ENCODE results near the gene BTG4. TPM values are rescaled to one million over a fixed set of nuclear protein-coding genes. Genes with fewer than 3 reads are reported as not detected.

The BTG4 gene
- total and polyA plus RNA-seq, 2 of the 8 experiments (the other 6 are each of a cell fraction or from before 2014, with no cell fraction given) = 0.06 TPM; not detected in 1

DNA sequence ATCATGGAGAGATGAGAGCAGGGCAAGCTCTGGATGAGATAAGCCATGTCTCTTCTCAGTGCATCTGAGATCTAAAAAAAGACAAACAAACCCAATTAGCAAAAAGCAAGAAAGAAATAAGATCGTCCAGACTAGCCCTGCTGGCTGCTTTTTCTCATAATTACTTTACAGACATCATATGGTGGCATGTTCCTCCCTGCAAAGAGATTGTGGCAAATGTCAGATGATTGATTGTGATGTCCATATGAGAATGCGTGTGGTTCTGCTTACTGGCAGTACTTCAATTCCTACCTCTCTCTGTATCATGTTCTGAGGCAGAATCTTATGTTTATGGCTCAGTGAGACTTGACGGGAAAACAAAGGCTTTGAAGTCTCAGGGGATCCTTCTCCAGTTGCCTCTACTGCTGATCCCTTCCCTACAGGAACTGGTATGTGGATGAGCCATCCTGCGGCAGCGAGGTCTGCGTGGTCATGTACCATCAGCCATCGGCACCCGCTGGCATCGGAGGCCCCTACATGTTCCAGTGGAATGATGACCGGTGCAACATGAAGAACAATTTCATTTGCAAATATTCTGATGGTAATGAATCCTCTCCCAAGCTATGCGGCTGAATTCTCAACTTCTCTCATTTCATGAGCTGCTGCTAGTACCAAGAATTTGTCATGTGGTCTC is 37.1 kb upstream of the BTG4 start:
- no peak for DNase-seq (ENCODE audit: low read depth in 1 of 2, low spot score in 2 of 2)
- H3K9me3 ChIP-seq (ENCODE audit: insufficient read depth in 2 of 2, low read depth in 1 of 2, low read length in 1 of 2) = no peaks in the 10 kb centered on the region
- H3K18ac ChIP-seq (ENCODE audit: extremely low read depth, low read length) = no peak overlapping the region
- no peak overlapping the region for H3K27ac ChIP-seq (ENCODE audit: low read depth, low read length)
- H3K4ac ChIP-seq (replicated peaks; ENCODE audit: insufficient read length, low read depth, low read length) = no peak overlapping the region
- H3K14ac ChIP-seq (ENCODE audit: insufficient read length) = no peak overlapping the region
- H2BK12ac ChIP-seq (ENCODE audit: low read depth, low read length) = no peak overlapping the region
- H2BK5ac ChIP-seq (ENCODE audit: low read depth, low read length) = no peak overlapping the region
- H4K91ac ChIP-seq (replicated peaks; ENCODE audit: insufficient read length, low read length) = no peak overlapping the region
- H2BK120ac ChIP-seq (replicated peaks; ENCODE audit: low read depth, low read length) = no peak overlapping the region
- no peak overlapping the region for H4K8ac ChIP-seq (ENCODE audit: extremely low read depth, insufficient read depth, low read length)
- H3K23ac ChIP-seq (ENCODE audit: insufficient read length) = no peak overlapping the region
- ChIA-PET POLR2A (ENCODE audit: partially characterized antibody) (interaction anchor here (0.7 kb wide), 1 partner anchor 33 kb away, joined by 3 read pairs; no protein-coding TSS in a partner anchor), CTCF (ENCODE audit: partially characterized antibody) (interaction anchor here (1.4 to 6.1 kb wide), 5 partner anchors 10 to 15 kb away, joined by 3 to 30 read pairs (median 3); no protein-coding TSS in a partner anchor)
- no peak overlapping the region for H2BK20ac ChIP-seq (ENCODE audit: low read length)
- no peak overlapping the region for H3K4me3 ChIP-seq (ENCODE audit: extremely low read depth in 1 of 4, insufficient read depth in 2 of 4, low read depth in 3 of 4, low read length in 4 of 4)
- 0 out of 7 replicates have a peak, but pooled peaks cover 0 to 1% (median 0%) of the 10 kb centered on the region in 4 experiments for H3K27me3 ChIP-seq (replicated peaks in 1 of 4; ENCODE audit: control insufficient read depth in 3 of 4, extremely low read depth in 1 of 4, insufficient read depth in 3 of 4, low read length in 3 of 4)
- H4K5ac ChIP-seq (ENCODE audit: insufficient read length, low read depth, low read length) = no peak overlapping the region
- no peak overlapping the region for H3K4me2 ChIP-seq (ENCODE audit: insufficient read depth in 1 of 2, low read depth in 2 of 2, low read length in 2 of 2)
- H3K9ac ChIP-seq (replicated peaks in 1 of 4; ENCODE audit: extremely low read depth in 1 of 4, low read depth in 3 of 4, low read length in 3 of 4) = no peak overlapping the region
- H2AFZ ChIP-seq (ENCODE audit: low read length) = no peak overlapping the region
- no peak overlapping the region for H2BK15ac ChIP-seq (ENCODE audit: low read length)
- H4K20me1 ChIP-seq (replicated peaks in 1 of 2; ENCODE audit: control insufficient read depth in 1 of 2, insufficient read depth in 2 of 2, low read length in 2 of 2) = no peaks in the 10 kb centered on the region
- no peaks in the 10 kb centered on the region; the same call in 1 of the 2 replicates for H3K23me2 ChIP-seq (ENCODE audit: low read depth, low read length)
- no peak for FAIRE-seq
- no peaks in the 10 kb centered on the region; a peak in 1 of 8 replicates for H3K36me3 ChIP-seq (ENCODE audit: control insufficient read depth in 2 of 4, insufficient read depth in 4 of 4, low read length in 3 of 4)
- H3K79me2 ChIP-seq (ENCODE audit: control insufficient read depth in 1 of 2, insufficient read depth in 2 of 2, low read length in 2 of 2) = no peaks in the 10 kb centered on the region
- no peak overlapping the region for H3K56ac ChIP-seq (replicated peaks; ENCODE audit: insufficient read length, low read depth, low read length)
- 81% methylated on average over 11 of the region's 11 CpGs; no CpG with 5 or more reads in 1 of the 2 experiments for WGBS, 2 experiments (ENCODE audit: extremely low coverage in 1 of 2, insufficient coverage in 1 of 2, insufficient read length in 1 of 2, insufficient replicate concordance in 2 of 2, low coverage in 1 of 2, low lambda C conversion rate in 2 of 2, missing lambda C conversion rate in 1 of 2)
- peaks cover 0 to 17% (median 3%) of the 10 kb centered on the region in 4 experiments; a peak in 4 of 7 replicates for H3K4me1 ChIP-seq (replicated peaks in 1 of 4; ENCODE audit: control insufficient read depth in 3 of 4, insufficient read depth in 4 of 4, low read length in 3 of 4)
- no peak overlapping the region for H2AK5ac ChIP-seq (ENCODE audit: low read depth, low read length)
- H3K79me1 ChIP-seq (ENCODE audit: low read depth, low read length) = no peaks in the 10 kb centered on the region
- TF ChIP-seq, protein P1, sequence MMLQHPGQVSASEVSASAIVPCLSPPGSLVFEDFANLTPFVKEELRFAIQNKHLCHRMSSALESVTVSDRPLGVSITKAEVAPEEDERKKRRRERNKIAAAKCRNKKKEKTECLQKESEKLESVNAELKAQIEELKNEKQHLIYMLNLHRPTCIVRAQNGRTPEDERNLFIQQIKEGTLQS (IDR thresholded peaks at IDR 0.05; ENCODE audit: insufficient read depth, low read depth, low read length) = no peak
- TF ChIP-seq BRCA1 (IDR thresholded peaks at IDR 0.05; ENCODE audit: low read depth, low read length) (no peak), CBX5 (IDR thresholded peaks at IDR 0.05; ENCODE audit: low read depth, low read length) (no peak), POLR2AphosphoS5 (IDR thresholded peaks at IDR 0.05; ENCODE audit: low read depth, low read length) (no peak), SIX5 (IDR thresholded peaks at IDR 0.05; ENCODE audit: low read depth, low read length) (no peak), CTBP2 (IDR thresholded peaks at IDR 0.05; ENCODE audit: borderline replicate concordance, insufficient read depth, insufficient read length, low read length) (no peak), NANOG (IDR thresholded peaks at IDR 0.05; ENCODE audit: insufficient read depth, low read depth, low read length, poor library complexity, severe bottlenecking) (no peak), BCL11A (IDR thresholded peaks at IDR 0.05; ENCODE audit: low read depth in 2 of 2, low read length in 2 of 2) (no peak), ZNF274 (IDR thresholded peaks at IDR 0.05; ENCODE audit: borderline replicate concordance, extremely low read depth, low read length) (no peak), RBBP5 (IDR thresholded peaks at IDR 0.05; ENCODE audit: borderline replicate concordance, low read depth, low read length) (no peak)
- TF ChIP-seq, protein P2, sequence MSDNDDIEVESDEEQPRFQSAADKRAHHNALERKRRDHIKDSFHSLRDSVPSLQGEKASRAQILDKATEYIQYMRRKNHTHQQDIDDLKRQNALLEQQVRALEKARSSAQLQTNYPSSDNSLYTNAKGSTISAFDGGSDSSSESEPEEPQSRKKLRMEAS (IDR thresholded peaks at IDR 0.05) = no peak

All from H1 (cell line).